GM21447 (cell line): ENCODE measurements around the gene ANXA5.
A peak's percentile ranks its signal among the peaks of the same experiment; 100 is the strongest.
"Not testable (repeated sequence)": the region's sequence is repeated elsewhere in the genome, so short reads cannot be mapped to it uniquely, and the experiment has no call there.

Experiments used
- ATAC-seq: cut with Tn5 transposase; IDR thresholded peaks from one replicate; pipeline ENCODE4 v1.9.1; 2021; ENCODE audit not compliant: unreplicated experiment

ANXA5 gene

GRCh38 chr4:121679951-121680350 lies 16.8 kb downstream of the ANXA5 start:
- no peak for ATAC-seq

GRCh38 chr4:121679267-121679666 lies 17.5 kb downstream of the ANXA5 start:
- ATAC-seq, result no peak

GRCh38 chr4:121677524-121677923 lies 19.3 kb downstream of the ANXA5 start:
- no peak for ATAC-seq

DNA sequence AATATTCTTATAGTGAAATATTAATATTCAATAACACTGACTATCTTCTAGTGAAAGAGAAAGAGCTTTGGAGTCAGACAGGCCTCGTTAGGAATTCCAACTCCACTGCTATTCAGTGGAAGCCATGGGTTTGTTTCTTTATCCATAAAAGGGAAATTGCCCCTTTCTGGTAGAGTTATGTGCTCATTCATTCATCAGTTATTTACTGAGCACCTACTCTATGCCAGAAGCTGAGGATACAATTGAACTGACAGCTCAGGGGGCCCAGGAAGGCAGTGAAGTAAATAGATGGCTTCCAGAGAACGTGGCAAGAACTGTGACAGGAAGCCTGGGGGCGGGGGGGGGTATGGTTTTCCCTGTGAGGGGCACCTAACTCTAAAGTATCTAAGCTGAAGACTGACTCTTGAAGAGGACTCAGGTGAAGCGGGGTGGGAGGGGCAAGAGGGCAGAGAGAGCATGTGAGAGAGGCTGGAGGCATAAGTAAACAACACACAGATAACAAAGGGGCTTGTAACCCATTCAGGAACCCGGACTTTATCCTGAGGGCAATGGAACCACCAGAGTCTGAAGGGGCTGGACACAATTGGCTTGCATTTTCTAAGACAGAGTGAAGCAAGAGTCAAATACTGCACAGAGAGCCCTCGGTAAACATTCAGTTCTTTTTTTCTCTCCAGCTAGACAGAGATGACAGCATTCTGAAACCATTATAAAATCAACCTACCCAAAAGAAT lies 20.3 kb downstream of the ANXA5 start:
- ATAC-seq, result no peak

GRCh38 chr4:121675715-121676114 lies 21.1 kb downstream of the ANXA5 start:
- ATAC-seq, result no peak

- ATAC-seq, result no peak
Observed at GRCh38 chr4:121674696-121675095, 22.1 kb downstream of the ANXA5 start.

DNA sequence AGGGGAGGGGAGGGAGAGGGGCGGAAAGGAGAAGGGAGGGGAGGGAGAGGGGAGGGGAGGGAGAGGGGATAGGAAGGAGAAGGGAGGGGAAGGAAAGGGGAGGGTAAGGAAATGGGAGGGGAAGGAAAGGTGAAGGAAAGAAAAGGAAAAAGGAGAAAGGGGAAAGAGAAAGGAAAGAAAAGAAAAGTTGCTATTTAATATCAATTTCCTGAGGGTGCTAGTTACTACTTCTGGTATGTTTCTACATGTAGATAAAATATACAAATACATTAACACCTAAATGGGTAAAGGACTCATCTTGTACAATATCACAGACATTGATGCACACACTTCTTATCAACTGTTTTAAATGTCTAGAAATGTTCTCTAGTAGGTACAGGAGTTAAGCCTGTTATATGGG lies 22.6 kb downstream of the ANXA5 start:
- no peak for ATAC-seq

- ATAC-seq, result no peak
Observed at GRCh38 chr4:121669163-121669550, 27.6 kb downstream of the ANXA5 start.

DNA sequence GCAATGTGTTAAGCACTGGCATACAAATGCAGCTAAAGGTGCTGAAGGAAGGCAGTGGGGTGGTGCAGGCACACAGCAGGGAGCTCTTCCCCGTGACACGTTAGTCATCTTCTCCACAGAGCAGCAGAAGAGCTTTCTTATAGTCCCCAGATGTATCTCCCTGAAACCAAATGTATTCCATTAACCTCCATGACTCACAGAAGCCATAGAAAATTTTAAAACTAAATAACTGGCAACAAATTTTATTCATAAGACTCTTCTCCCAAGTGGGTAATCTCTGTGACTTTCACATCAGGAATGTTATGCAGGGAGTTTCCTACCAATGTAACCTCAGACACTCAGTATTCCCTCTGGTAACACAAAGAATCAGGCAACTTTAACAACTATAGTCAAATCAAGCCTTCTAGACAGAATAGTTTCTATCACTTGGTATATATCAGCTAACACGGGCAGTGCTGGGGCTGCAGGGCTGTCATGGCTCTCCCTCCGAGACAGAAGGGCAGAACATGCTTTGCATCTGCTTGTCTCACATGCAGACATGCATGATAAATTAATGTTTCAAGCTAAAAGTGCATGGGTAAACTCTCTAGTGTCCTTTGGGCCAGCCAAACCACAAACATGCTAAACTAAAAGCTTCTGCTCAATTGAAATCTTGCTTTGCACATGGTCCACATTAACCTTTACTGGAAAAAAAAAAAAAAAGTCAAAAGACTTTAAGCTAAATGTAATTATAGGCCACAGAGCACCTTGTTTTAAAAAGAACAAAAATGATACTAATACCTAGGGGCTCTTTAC lies 28.2 kb downstream of the ANXA5 start:
- ATAC-seq, result no peak

GRCh38 chr4:121666091-121666679 lies 30.6 kb downstream of the ANXA5 start:
- no peak for ATAC-seq

- no peak for ATAC-seq
Observed at GRCh38 chr4:121665371-121665770, 31.4 kb downstream of the ANXA5 start.

DNA sequence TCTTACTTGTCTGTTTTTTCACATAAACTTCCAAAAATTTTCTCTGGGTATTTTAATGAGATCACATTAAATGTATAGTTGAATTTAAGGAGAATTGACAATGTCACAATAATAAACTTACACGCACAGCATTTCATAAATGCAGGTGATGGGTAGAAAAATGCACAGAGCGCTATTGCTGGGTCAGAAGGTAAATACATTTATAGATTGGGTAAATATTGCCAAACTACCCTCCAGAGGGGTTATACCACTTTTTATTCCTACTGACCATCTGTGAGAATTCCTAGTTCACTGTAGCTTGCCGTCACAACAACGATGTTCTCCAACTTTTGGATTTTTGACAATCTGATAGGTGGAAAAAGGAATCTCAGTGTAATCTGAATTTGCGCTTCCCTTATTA lies 34.6 kb downstream of the ANXA5 start:
- no peak for ATAC-seq

- ATAC-seq, result not testable (repeated sequence)
Observed at GRCh38 chr4:121660175-121660933, 36.4 kb downstream of the ANXA5 start.

DNA sequence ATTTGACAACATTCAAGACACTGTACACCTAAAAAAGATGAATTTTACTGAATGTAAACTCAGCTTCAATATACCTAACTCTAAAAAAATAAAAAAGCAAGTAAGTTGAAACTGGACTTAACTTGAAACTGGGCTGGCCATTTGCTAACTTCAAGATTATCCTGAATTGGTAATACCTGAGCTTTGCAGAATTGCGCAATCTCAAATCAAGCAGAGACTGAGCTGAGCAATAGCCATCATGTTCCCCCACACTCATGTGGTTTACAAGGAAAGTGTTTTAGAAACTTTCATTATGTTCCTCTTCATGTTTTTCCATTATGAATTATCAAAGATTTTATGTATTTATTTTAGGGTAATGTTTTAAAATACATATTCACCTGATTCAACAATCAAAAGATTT lies 38.7 kb downstream of the ANXA5 start:
- ATAC-seq, result no peak

GRCh38 chr4:121656269-121656641 lies 40.5 kb downstream of the ANXA5 start:
- no peak for ATAC-seq

GRCh38 chr4:121655320-121656268 lies 41.2 kb downstream of the ANXA5 start:
- ATAC-seq, result no peak

DNA sequence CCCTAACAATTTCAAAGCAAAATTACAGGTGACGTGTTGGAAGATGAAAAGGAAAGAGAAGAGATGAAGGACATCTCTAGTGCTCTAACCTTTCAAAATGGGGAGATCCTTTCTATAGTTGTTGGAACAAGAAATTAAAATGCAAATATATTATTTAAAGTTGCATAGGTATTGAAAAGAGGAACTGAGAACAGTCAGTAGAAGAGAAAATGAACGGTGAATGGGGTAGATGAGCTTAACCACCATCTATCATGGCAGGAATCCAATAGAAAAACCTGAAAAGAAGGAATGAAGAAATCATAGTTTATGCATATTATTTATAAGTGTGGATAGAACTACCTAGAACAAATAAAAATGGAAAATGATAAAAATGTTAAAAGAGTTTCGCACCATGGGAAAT lies 42.0 kb downstream of the ANXA5 start:
- peak; percentile 87 for ATAC-seq

GRCh38 chr4:121653986-121654385 lies 42.8 kb downstream of the ANXA5 start:
- no peak for ATAC-seq

DNA sequence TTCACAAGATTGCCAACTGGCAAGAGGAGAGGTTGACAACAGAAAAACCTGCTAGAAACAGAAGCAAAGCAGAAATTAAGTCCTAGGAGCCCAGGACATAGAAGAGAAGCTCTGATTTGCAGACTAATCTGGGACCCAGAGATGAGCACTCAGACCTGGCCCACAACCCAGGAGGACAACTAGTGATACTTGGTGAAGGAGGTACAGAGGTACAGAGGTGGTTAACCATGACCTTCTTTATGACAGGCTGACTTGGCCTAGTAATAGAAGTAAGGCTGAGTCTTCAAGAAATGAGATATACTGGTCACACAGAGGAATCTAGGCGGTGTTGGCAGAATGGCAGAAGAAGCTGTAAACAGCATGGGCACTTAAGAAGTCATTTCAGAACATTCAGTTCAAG lies 43.6 kb downstream of the ANXA5 start:
- ATAC-seq, result no peak

DNA sequence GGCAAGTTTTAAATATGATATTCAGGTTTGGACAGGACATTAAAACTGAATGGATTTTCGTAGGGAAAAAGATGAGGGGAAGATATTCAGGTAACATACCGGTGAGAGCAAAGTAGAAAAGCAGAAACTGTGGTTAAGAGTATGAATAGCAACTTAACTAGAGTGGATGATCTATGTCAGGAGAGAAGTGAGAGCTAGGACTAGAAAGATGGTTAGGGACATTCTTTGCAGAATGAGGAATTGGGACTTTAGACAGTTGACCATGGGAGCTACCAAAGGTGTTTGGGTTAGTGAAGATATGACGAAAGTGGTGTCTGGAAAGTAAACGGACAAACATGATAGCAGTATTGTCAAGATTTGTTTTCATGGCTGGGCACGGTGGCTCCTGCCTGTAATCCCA lies 45.2 kb downstream of the ANXA5 start:
- no peak for ATAC-seq
